ENCODE results near the gene TMEM132E.

The TMEM132E gene

GRCh38 chr17:34582185-34582900 is 3.0 kb downstream of the TMEM132E start:
- H3K27me3 ChIP-seq (ENCODE audit: control insufficient read depth in 1 of 2, insufficient read depth in 2 of 2, low read length in 2 of 2) = peaks cover 60 to 62% of the 10 kb centered on the region in 2 donors
- no peak overlapping the region for H3K9ac ChIP-seq (ENCODE audit: low read length in 2 of 2)
- no peaks in the 10 kb centered on the region for H3K9me3 ChIP-seq (ENCODE audit: control insufficient read depth in 2 of 2, low read length in 2 of 2)
- H3K4me1 ChIP-seq (ENCODE audit: control insufficient read depth, insufficient read depth, low read length) = peaks cover 35% of the 10 kb centered on the region
- H3K4me3 ChIP-seq (ENCODE audit: low read length in 2 of 2) = peak overlapping the region in 1 of 2 donors; percentile 74
- no peaks in the 10 kb centered on the region for H3K36me3 ChIP-seq (ENCODE audit: control insufficient read depth in 2 of 2, insufficient read depth in 2 of 2, low read length in 2 of 2)
- no peak overlapping the region for H3K27ac ChIP-seq (ENCODE audit: low read length)

- Histone ChIP-seq H3K9ac (ENCODE audit: low read length in 2 of 2) (no peak overlapping the region), H3K27me3 (ENCODE audit: control insufficient read depth in 1 of 2, insufficient read depth in 2 of 2, low read length in 2 of 2) (peaks cover 60% of the 10 kb centered on the region in 2 donors), H3K4me1 (ENCODE audit: control insufficient read depth, insufficient read depth, low read length) (peaks cover 35% of the 10 kb centered on the region), H3K9me3 (ENCODE audit: control insufficient read depth in 2 of 2, low read length in 2 of 2) (no peaks in the 10 kb centered on the region), H3K4me3 (ENCODE audit: low read length in 2 of 2) (no peak overlapping the region), H3K27ac (ENCODE audit: low read length) (no peak overlapping the region), H3K36me3 (ENCODE audit: control insufficient read depth in 2 of 2, insufficient read depth in 2 of 2, low read length in 2 of 2) (no peaks in the 10 kb centered on the region)
These were observed 3.5 kb downstream of the TMEM132E start for GRCh38 chr17:34582901-34583245.

- Histone ChIP-seq H3K27ac (ENCODE audit: low read length) (no peak overlapping the region), H3K36me3 (ENCODE audit: control insufficient read depth in 2 of 2, insufficient read depth in 2 of 2, low read length in 2 of 2) (no peaks in the 10 kb centered on the region), H3K4me1 (ENCODE audit: control insufficient read depth, insufficient read depth, low read length) (peaks cover 21% of the 10 kb centered on the region), H3K4me3 (ENCODE audit: low read length in 2 of 2) (no peak overlapping the region), H3K9ac (ENCODE audit: low read length in 2 of 2) (no peak overlapping the region), H3K27me3 (ENCODE audit: control insufficient read depth in 1 of 2, insufficient read depth in 2 of 2, low read length in 2 of 2) (peaks cover 53 to 62% of the 10 kb centered on the region in 2 donors), H3K9me3 (ENCODE audit: control insufficient read depth in 2 of 2, low read length in 2 of 2) (no peaks in the 10 kb centered on the region)
These were observed 5.5 kb downstream of the TMEM132E start for GRCh38 chr17:34584805-34585416.

GRCh38 chr17:34586346-34586846 is 7.0 kb downstream of the TMEM132E start:
- H3K4me3 ChIP-seq (ENCODE audit: low read length in 2 of 2) = no peak overlapping the region
- no peak overlapping the region for H3K9ac ChIP-seq (ENCODE audit: low read length in 2 of 2)
- peaks cover 41 to 59% of the 10 kb centered on the region in 2 donors for H3K27me3 ChIP-seq (ENCODE audit: control insufficient read depth in 1 of 2, insufficient read depth in 2 of 2, low read length in 2 of 2)
- peaks cover 6% of the 10 kb centered on the region for H3K4me1 ChIP-seq (ENCODE audit: control insufficient read depth, insufficient read depth, low read length)
- H3K27ac ChIP-seq (ENCODE audit: low read length) = no peak overlapping the region
- no peaks in the 10 kb centered on the region for H3K9me3 ChIP-seq (ENCODE audit: control insufficient read depth in 2 of 2, low read length in 2 of 2)
- H3K36me3 ChIP-seq (ENCODE audit: control insufficient read depth in 2 of 2, insufficient read depth in 2 of 2, low read length in 2 of 2) = no peaks in the 10 kb centered on the region

GRCh38 chr17:34588266-34588665 is 8.9 kb downstream of the TMEM132E start:
- Histone ChIP-seq H3K4me1 (ENCODE audit: control insufficient read depth, insufficient read depth, low read length) (no peaks in the 10 kb centered on the region), H3K4me3 (ENCODE audit: low read length in 2 of 2) (no peak overlapping the region), H3K9ac (ENCODE audit: low read length in 2 of 2) (no peak overlapping the region), H3K9me3 (ENCODE audit: control insufficient read depth in 2 of 2, low read length in 2 of 2) (no peaks in the 10 kb centered on the region), H3K27me3 (ENCODE audit: control insufficient read depth in 1 of 2, insufficient read depth in 2 of 2, low read length in 2 of 2) (peaks cover 27 to 45% of the 10 kb centered on the region in 2 donors), H3K27ac (ENCODE audit: low read length) (no peak overlapping the region), H3K36me3 (ENCODE audit: control insufficient read depth in 2 of 2, insufficient read depth in 2 of 2, low read length in 2 of 2) (no peaks in the 10 kb centered on the region)

- H3K27ac ChIP-seq (ENCODE audit: low read length) = no peak overlapping the region
- H3K4me1 ChIP-seq (ENCODE audit: control insufficient read depth, insufficient read depth, low read length) = no peaks in the 10 kb centered on the region
- no peak overlapping the region for H3K9ac ChIP-seq (ENCODE audit: low read length in 2 of 2)
- no peaks in the 10 kb centered on the region for H3K36me3 ChIP-seq (ENCODE audit: control insufficient read depth in 2 of 2, insufficient read depth in 2 of 2, low read length in 2 of 2)
- no peaks in the 10 kb centered on the region for H3K9me3 ChIP-seq (ENCODE audit: control insufficient read depth in 2 of 2, low read length in 2 of 2)
- peaks cover 16 to 39% of the 10 kb centered on the region in 2 donors for H3K27me3 ChIP-seq (ENCODE audit: control insufficient read depth in 1 of 2, insufficient read depth in 2 of 2, low read length in 2 of 2)
- no peak overlapping the region for H3K4me3 ChIP-seq (ENCODE audit: low read length in 2 of 2)
These were observed 10.0 kb downstream of the TMEM132E start for GRCh38 chr17:34589120-34589965.

GRCh38 chr17:34592002-34592401 is 12.6 kb downstream of the TMEM132E start:
- H3K27me3 ChIP-seq (ENCODE audit: control insufficient read depth in 1 of 2, insufficient read depth in 2 of 2, low read length in 2 of 2) = peaks cover 17 to 36% of the 10 kb centered on the region in 2 donors

GRCh38 chr17:34596920-34597319 is 17.5 kb downstream of the TMEM132E start:
- H3K4me1 ChIP-seq (ENCODE audit: control insufficient read depth, insufficient read depth, low read length) = no peaks in the 10 kb centered on the region
- H3K4me3 ChIP-seq (ENCODE audit: low read length in 2 of 2) = no peak overlapping the region
- H3K36me3 ChIP-seq (ENCODE audit: control insufficient read depth in 2 of 2, insufficient read depth in 2 of 2, low read length in 2 of 2) = no peaks in the 10 kb centered on the region
- no peaks in the 10 kb centered on the region for H3K9me3 ChIP-seq (ENCODE audit: control insufficient read depth in 2 of 2, low read length in 2 of 2)
- no peak overlapping the region for H3K27ac ChIP-seq (ENCODE audit: low read length)
- H3K9ac ChIP-seq (ENCODE audit: low read length in 2 of 2) = no peak overlapping the region
- peaks cover 8 to 17% of the 10 kb centered on the region in 2 donors for H3K27me3 ChIP-seq (ENCODE audit: control insufficient read depth in 1 of 2, insufficient read depth in 2 of 2, low read length in 2 of 2)

More at GRCh38 chr17:34592002-34592401, 12.6 kb downstream of the TMEM132E start:
- no peak overlapping the region for H3K4me3 ChIP-seq (ENCODE audit: low read length in 2 of 2)
- no peaks in the 10 kb centered on the region for H3K36me3 ChIP-seq (ENCODE audit: control insufficient read depth in 2 of 2, insufficient read depth in 2 of 2, low read length in 2 of 2)
- H3K9ac ChIP-seq (ENCODE audit: low read length in 2 of 2) = no peak overlapping the region
- no peak overlapping the region for H3K27ac ChIP-seq (ENCODE audit: low read length)
- H3K4me1 ChIP-seq (ENCODE audit: control insufficient read depth, insufficient read depth, low read length) = no peaks in the 10 kb centered on the region
- no peaks in the 10 kb centered on the region for H3K9me3 ChIP-seq (ENCODE audit: control insufficient read depth in 2 of 2, low read length in 2 of 2)

GRCh38 chr17:34598161-34598776 is 18.9 kb downstream of the TMEM132E start:
- Histone ChIP-seq H3K4me1 (ENCODE audit: control insufficient read depth, insufficient read depth, low read length) (no peaks in the 10 kb centered on the region), H3K27ac (ENCODE audit: low read length) (no peak overlapping the region), H3K27me3 (ENCODE audit: control insufficient read depth in 1 of 2, insufficient read depth in 2 of 2, low read length in 2 of 2) (peaks cover 8 to 16% of the 10 kb centered on the region in 2 donors), H3K4me3 (ENCODE audit: low read length in 2 of 2) (no peak overlapping the region), H3K9ac (ENCODE audit: low read length in 2 of 2) (no peak overlapping the region), H3K9me3 (ENCODE audit: control insufficient read depth in 2 of 2, low read length in 2 of 2) (no peaks in the 10 kb centered on the region), H3K36me3 (ENCODE audit: control insufficient read depth in 2 of 2, insufficient read depth in 2 of 2, low read length in 2 of 2) (no peaks in the 10 kb centered on the region)

GRCh38 chr17:34601416-34601815 is 22.0 kb downstream of the TMEM132E start:
- Histone ChIP-seq H3K4me3 (ENCODE audit: low read length in 2 of 2) (no peak overlapping the region), H3K4me1 (ENCODE audit: control insufficient read depth, insufficient read depth, low read length) (no peaks in the 10 kb centered on the region), H3K27ac (ENCODE audit: low read length) (no peak overlapping the region), H3K27me3 (ENCODE audit: control insufficient read depth in 1 of 2, insufficient read depth in 2 of 2, low read length in 2 of 2) (peaks cover 4 to 10% of the 10 kb centered on the region in 2 donors), H3K36me3 (ENCODE audit: control insufficient read depth in 2 of 2, insufficient read depth in 2 of 2, low read length in 2 of 2) (no peaks in the 10 kb centered on the region), H3K9ac (ENCODE audit: low read length in 2 of 2) (no peak overlapping the region), H3K9me3 (ENCODE audit: control insufficient read depth in 2 of 2, low read length in 2 of 2) (no peaks in the 10 kb centered on the region)

Measured in stomach smooth muscle (tissue), 2 donors.